ENCODE data around the gene CCK.

DNA sequence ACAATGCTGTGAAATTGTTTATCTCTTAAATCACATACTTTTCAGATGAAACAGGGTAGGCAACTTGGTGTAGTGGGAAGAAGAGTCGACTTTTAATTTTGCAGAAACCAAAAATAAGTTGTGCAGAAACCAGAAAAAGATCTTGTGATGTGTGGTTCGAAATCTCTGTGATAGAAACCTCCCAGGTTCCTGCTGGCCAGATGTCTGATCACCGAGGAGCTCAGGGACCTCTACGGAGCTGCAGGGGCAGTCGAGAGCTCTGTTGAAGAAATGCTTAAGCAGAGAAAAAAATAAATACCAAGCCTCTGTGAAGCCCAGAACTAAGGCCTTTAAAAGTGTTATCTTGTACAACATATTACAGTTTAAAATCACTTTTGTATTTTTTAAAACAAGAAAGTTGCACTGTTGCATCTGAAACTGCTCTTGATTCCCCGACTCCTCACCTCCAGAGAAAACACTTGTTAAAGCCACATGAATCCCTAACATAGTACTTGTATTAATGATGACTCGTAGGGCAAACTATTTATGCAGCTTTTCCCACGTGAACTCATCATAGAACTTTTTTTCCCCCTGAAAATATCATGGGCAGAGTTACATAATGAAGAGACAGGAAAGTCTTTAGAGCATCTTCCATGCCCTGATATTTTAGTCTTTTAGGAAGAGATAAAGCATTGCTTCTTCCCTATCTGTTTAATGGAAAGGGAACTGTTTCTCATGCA lies 51.3 kb downstream of the CCK start:
- no peak for TF ChIP-seq TAF1 (conservative IDR thresholded peaks at IDR 0.05)
- TF ChIP-seq, protein P1, sequence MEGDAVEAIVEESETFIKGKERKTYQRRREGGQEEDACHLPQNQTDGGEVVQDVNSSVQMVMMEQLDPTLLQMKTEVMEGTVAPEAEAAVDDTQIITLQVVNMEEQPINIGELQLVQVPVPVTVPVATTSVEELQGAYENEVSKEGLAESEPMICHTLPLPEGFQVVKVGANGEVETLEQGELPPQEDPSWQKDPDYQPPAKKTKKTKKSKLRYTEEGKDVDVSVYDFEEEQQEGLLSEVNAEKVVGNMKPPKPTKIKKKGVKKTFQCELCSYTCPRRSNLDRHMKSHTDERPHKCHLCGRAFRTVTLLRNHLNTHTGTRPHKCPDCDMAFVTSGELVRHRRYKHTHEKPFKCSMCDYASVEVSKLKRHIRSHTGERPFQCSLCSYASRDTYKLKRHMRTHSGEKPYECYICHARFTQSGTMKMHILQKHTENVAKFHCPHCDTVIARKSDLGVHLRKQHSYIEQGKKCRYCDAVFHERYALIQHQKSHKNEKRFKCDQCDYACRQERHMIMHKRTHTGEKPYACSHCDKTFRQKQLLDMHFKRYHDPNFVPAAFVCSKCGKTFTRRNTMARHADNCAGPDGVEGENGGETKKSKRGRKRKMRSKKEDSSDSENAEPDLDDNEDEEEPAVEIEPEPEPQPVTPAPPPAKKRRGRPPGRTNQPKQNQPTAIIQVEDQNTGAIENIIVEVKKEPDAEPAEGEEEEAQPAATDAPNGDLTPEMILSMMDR (IDR thresholded peaks at IDR 0.05; ENCODE audit: low read depth, low read length, missing input control): no peak
- no peak for TF ChIP-seq HNF4G (IDR thresholded peaks at IDR 0.05)
- TF ChIP-seq, protein P2, sequence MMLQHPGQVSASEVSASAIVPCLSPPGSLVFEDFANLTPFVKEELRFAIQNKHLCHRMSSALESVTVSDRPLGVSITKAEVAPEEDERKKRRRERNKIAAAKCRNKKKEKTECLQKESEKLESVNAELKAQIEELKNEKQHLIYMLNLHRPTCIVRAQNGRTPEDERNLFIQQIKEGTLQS (IDR thresholded peaks at IDR 0.05): no peak
- no peak for TF ChIP-seq RAD21 (IDR thresholded peaks at IDR 0.05)
